ENCODE measurements around the gene LEFTY1. TPM values are rescaled to one million over a fixed set of nuclear protein-coding genes. Genes with fewer than 3 reads are reported as not detected.
A peak's percentile ranks its signal among the peaks of the same experiment; 100 is the strongest.

The LEFTY1 gene
- total and polyA plus RNA-seq, 2 of the 4 experiments (the other 2 are of a cell fraction), result not detected

- Histone ChIP-seq H4K91ac (ENCODE audit: insufficient read depth, low read depth, low read length) (no peak overlapping the region), H2AK9ac (replicated peaks; ENCODE audit: low read depth, low read length, poor library complexity) (no peak overlapping the region), H3K9ac (ENCODE audit: low read depth, low read length) (no peak overlapping the region), H3K4me2 (ENCODE audit: low read depth, low read length) (no peak overlapping the region), H3K4me1 (ENCODE audit: control insufficient read depth, insufficient read depth, low read length) (peaks cover 13% of the 10 kb centered on the region), H3K23ac (ENCODE audit: low read depth, low read length) (no peak overlapping the region; the same call in 1 of the 2 replicates), H3K56ac (ENCODE audit: extremely low read depth, insufficient read depth, low read length) (no peak overlapping the region), H4K5ac (ENCODE audit: low read depth, low read length) (no peak overlapping the region), H3K4ac (ENCODE audit: low read depth, low read length) (no peak overlapping the region), H2BK5ac (ENCODE audit: low read depth, low read length, poor library complexity, severe bottlenecking) (no peak overlapping the region), H3K18ac (ENCODE audit: low read depth, low read length) (no peak overlapping the region), H2BK20ac (ENCODE audit: low read depth, low read length) (no peak overlapping the region), H3K27ac (ENCODE audit: insufficient read depth, low read length) (no peak overlapping the region), H3K27me3 (ENCODE audit: control insufficient read depth, insufficient read depth, low read length) (no peaks in the 10 kb centered on the region), H3K4me3 (ENCODE audit: insufficient read depth, low read depth, low read length) (no peak overlapping the region), H3K9me3 (ENCODE audit: control insufficient read depth, insufficient read depth, low read length) (no peaks in the 10 kb centered on the region), H3K14ac (replicated peaks; ENCODE audit: low read depth, low read length) (no peak overlapping the region), H2AK5ac (ENCODE audit: low read depth, low read length) (peak overlapping the region; percentile 69; the same call in 1 of the 2 replicates), H4K20me1 (ENCODE audit: insufficient read depth, low read length) (peaks cover 14% of the 10 kb centered on the region), H2BK120ac (ENCODE audit: low read depth, low read length) (no peak overlapping the region), H3K9me1 (ENCODE audit: insufficient read depth, low read length) (peaks cover 14% of the 10 kb centered on the region; the same call in 1 of the 2 replicates), H2AFZ (replicated peaks; ENCODE audit: low read length, poor library complexity) (no peak overlapping the region), H4K8ac (ENCODE audit: low read depth in 2 of 2, low read length in 2 of 2) (no peak overlapping the region), H3K79me1 (ENCODE audit: low read depth in 1 of 2, low read length in 2 of 2) (peaks cover 0 to 25% of the 10 kb centered on the region in 2 experiments; a peak in 2 of 4 replicates), H3K36me3 (ENCODE audit: control insufficient read depth, insufficient read depth, low read length) (peaks cover 48% of the 10 kb centered on the region), H2BK15ac (ENCODE audit: low read depth, low read length) (no peak overlapping the region)
- DNase-seq (no peak), ATAC-seq (ENCODE audit: low read depth) (no peak)
- POLR2A ChIA-PET (ENCODE audit: unreplicated experiment), result no interaction called here
- in situ Hi-C loops (cut with MboI; ENCODE audit: low sequenced_read_pairs), result no loop called here
- intact Hi-C loops (cut with micrococcal nuclease), result no loop called here
- TF ChIP-seq MAZ (IDR thresholded peaks at IDR 0.05; ENCODE audit: borderline replicate concordance, low read depth, low read length) (no peak), RAD21 (IDR thresholded peaks at IDR 0.05; ENCODE audit: low read length) (no peak), MXI1 (IDR thresholded peaks at IDR 0.05; ENCODE audit: borderline replicate concordance, low read depth, low read length) (no peak), FOS (IDR thresholded peaks at IDR 0.05; ENCODE audit: low read depth, low read length) (no peak), ELK1 (IDR thresholded peaks at IDR 0.05; ENCODE audit: borderline replicate concordance, low read depth, low read length) (no peak), USF2 (IDR thresholded peaks at IDR 0.05; ENCODE audit: low read depth, low read length) (no peak)
- CTCF ChIA-PET, result no interaction called here
- no TSS peak for BruUV-seq (replicated peaks)
- dilution Hi-C loops (cut with HindIII; ENCODE audit: low sequenced_read_pairs, unreplicated experiment), result no loop called here
- WGBS, 2 experiments (ENCODE audit: extremely low coverage in 2 of 2, insufficient read length in 1 of 2), result 100% methylated on average over 2 of the region's 13 CpGs; no CpG with 5 or more reads in 1 of the 2 experiments
Measured at GRCh38 chr1:225862581-225862950, 26.4 kb downstream of the LEFTY1 start.
